Activated CD4-positive, alpha-beta T cell treated with anti-CD3 and anti-CD28 coated beads, Interleukin-2, Interleukin-4, amounts not matched to agents 100 ng/mL and 50 ng/mL, durations not matched to agents 16 hours and 8 hours (primary cell): ENCODE data around the gene ZNF865.

Source experiments
- DNase-seq: peaks from one replicate; pipeline ENCODE4 v3.0.0-alpha.2; 2020; ENCODE audit warnings: low spot score

Gene ZNF865

GRCh38 chr19:55658846-55659459 lies 53.5 kb downstream of the ZNF865 start:
- no peak for DNase-seq

GRCh38 chr19:55659822-55660221 lies 54.4 kb downstream of the ZNF865 start:
- DNase-seq, result no peak

- DNase-seq, result no peak
Observed at GRCh38 chr19:55660404-55660803, 55.0 kb downstream of the ZNF865 start.

GRCh38 chr19:55660991-55661390 lies 55.5 kb downstream of the ZNF865 start:
- DNase-seq, result no peak

- no peak for DNase-seq
Observed at GRCh38 chr19:55661826-55662225, 56.4 kb downstream of the ZNF865 start.

GRCh38 chr19:55663846-55664536 lies 58.5 kb downstream of the ZNF865 start:
- DNase-seq, result no peak

- no peak for DNase-seq
Observed at GRCh38 chr19:55666343-55667005, 61.0 kb downstream of the ZNF865 start.
